Tibial nerve (tissue), 3 donors: ENCODE data around the gene CHPF.

Experiments used
- POLR2A ChIP-seq, 2 donors: fragments of 450-650 bp; IDR thresholded peaks; one replicate each; pipeline ENCODE4 v1.6.1; 2017; ENCODE audit warnings: antibody characterized with exemption in 2 of 2, mild to moderate bottlenecking in 2 of 2, moderate library complexity in 2 of 2
- TF ChIP-seq, protein P1 (sequence below), 5 experiments: fragments of 200-600 bp in 3 of 5; fragments of 450-650 bp in 2 of 5; sonication (generic) in 3 of 5; IDR thresholded peaks; one replicate each; pipeline ENCODE4 v1.5.1; 2016 to 2019; ENCODE audit warnings: antibody characterized with exemption in 5 of 5, mild to moderate bottlenecking in 3 of 5, moderate library complexity in 2 of 5

DNA sequence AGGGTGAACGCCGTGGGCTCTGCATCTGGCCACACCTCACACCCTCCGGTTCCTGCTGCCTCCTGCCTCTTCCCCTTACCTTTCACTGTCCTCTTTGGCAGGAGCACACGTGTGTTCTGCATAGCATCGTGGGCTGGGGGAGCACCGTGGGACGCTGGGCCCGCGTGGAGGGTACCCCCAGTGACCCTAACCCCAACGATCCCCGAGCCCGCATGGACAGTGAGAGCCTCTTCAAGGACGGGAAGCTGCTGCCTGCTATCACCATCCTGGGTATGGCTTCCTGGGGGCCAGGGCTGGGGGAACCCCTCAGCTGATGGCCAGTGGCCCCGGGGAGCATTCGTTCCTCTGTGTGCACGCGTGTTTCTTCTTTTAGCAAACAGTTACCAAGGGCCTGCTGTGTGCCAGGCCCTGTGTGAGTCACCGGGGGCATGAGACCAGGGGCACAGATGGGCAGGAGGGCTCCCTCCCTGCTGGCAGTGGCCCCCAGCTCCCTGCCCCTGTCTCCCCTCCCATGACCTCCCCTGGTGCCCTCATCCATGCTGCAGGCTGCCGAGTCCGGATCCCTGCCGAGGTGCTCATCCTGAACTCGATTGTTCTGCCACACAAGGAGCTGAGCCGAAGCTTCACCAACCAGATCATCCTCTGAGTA, 37.3 kb downstream of the CHPF start:
- TF ChIP-seq, protein P1, sequence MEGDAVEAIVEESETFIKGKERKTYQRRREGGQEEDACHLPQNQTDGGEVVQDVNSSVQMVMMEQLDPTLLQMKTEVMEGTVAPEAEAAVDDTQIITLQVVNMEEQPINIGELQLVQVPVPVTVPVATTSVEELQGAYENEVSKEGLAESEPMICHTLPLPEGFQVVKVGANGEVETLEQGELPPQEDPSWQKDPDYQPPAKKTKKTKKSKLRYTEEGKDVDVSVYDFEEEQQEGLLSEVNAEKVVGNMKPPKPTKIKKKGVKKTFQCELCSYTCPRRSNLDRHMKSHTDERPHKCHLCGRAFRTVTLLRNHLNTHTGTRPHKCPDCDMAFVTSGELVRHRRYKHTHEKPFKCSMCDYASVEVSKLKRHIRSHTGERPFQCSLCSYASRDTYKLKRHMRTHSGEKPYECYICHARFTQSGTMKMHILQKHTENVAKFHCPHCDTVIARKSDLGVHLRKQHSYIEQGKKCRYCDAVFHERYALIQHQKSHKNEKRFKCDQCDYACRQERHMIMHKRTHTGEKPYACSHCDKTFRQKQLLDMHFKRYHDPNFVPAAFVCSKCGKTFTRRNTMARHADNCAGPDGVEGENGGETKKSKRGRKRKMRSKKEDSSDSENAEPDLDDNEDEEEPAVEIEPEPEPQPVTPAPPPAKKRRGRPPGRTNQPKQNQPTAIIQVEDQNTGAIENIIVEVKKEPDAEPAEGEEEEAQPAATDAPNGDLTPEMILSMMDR (IDR thresholded peaks at IDR 0.05), result no peak
- TF ChIP-seq POLR2A (IDR thresholded peaks at IDR 0.05), result no peak
